Spleen (tissue), 7 donors: ENCODE measurements around the gene LEMD3.

Experiments used
- POLR2A ChIP-seq, 3 donors: fragments of 450-650 bp; IDR thresholded peaks; one replicate each; pipeline ENCODE4 v1.5.1; 2017; ENCODE audit warnings: antibody characterized with exemption in 3 of 3, mild to moderate bottlenecking in 1 of 3
- POLR2AphosphoS5 ChIP-seq, 3 donors: sonication (generic); formaldehyde crosslinking; IDR thresholded peaks; one replicate each; pipeline ENCODE4 v1.5.1; 2017; ENCODE audit warnings: antibody characterized with exemption in 3 of 3
- TF ChIP-seq, protein P1 (sequence below), 11 experiments: fragments of 200-600 bp in 7 of 11; fragments of 450-650 bp in 4 of 11; sonication (generic) in 4 of 11; IDR thresholded peaks in 8 of 11; conservative IDR thresholded peaks in 3 of 11; 1 replicate in 7 of 11; 2 replicates in 4 of 11; pipeline versions ENCODE4 v1.4.0 to v1.8.0; 2016 to 2021; ENCODE audit warnings: antibody characterized with exemption in 11 of 11, inconsistent platforms in 4 of 11, mild to moderate bottlenecking in 1 of 11
- donor health status: DM: no; HTN: no; CAD: no; lungs with moderate emphysema.
- donor health status: DM: no; HTN: no; CAD: no.
- donor health status: DM: no; HTN: no; CAD: no.

DNA sequence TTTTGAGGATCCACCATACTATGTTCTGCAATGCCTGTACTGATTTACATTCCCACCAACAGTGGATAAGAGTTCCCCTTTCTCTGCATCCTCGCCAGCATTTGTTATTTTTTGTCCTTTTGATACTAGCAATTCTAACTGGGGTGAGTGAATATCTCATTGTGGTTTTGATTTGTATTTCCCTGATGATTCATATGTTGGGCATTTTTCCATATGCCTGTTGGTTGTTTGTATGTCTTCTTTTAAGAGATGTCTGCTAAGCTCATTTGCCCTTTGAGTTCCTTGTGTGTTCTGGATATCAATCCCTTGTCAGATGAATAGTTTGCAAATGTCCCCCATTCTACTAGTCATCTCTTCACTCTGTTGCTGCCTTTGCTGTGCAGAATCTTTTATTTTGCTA, 60.1 kb downstream of the LEMD3 start:
- TF ChIP-seq POLR2A (IDR thresholded peaks at IDR 0.05) (no peak), POLR2AphosphoS5 (IDR thresholded peaks at IDR 0.05) (no peak)
- TF ChIP-seq, protein P1, sequence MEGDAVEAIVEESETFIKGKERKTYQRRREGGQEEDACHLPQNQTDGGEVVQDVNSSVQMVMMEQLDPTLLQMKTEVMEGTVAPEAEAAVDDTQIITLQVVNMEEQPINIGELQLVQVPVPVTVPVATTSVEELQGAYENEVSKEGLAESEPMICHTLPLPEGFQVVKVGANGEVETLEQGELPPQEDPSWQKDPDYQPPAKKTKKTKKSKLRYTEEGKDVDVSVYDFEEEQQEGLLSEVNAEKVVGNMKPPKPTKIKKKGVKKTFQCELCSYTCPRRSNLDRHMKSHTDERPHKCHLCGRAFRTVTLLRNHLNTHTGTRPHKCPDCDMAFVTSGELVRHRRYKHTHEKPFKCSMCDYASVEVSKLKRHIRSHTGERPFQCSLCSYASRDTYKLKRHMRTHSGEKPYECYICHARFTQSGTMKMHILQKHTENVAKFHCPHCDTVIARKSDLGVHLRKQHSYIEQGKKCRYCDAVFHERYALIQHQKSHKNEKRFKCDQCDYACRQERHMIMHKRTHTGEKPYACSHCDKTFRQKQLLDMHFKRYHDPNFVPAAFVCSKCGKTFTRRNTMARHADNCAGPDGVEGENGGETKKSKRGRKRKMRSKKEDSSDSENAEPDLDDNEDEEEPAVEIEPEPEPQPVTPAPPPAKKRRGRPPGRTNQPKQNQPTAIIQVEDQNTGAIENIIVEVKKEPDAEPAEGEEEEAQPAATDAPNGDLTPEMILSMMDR (IDR thresholded peaks at IDR 0.05 in 8 of 11, conservative IDR thresholded peaks at IDR 0.05 in 3 of 11): no peak
